Tongue (tissue), 2 donors: ENCODE data around the gene LGALS16. TPM values are rescaled to one million over a fixed set of nuclear protein-coding genes. Genes with fewer than 3 reads are reported as not detected.
A peak's percentile ranks its signal among the peaks of the same experiment; 100 is the strongest.
"Not testable (repeated sequence)": the region's sequence is repeated elsewhere in the genome, so short reads cannot be mapped to it uniquely, and the experiment has no call there.

ENCODE experiments used
- DNase-seq: peaks from one replicate; pipeline ENCODE4 v3.0.0-alpha.2; 2015
- total RNA-seq: library from RNA; depleted of rRNA; stranded (reverse); fragments of >200 nt; gene quantifications from one replicate; pipeline ENCODE4 v1.2.3, GENCODE V29; 2014

LGALS16 gene
- total RNA-seq, 1 donor from 2014 or later, result not detected

- peak; percentile 49 for DNase-seq
Observed at GRCh38 chr19:39677961-39678889, 22.5 kb downstream of the LGALS16 start.

GRCh38 chr19:39679056-39679790 is 23.5 kb downstream of the LGALS16 start:
- DNase-seq, result peak; percentile 56

GRCh38 chr19:39679791-39680168 is 24.1 kb downstream of the LGALS16 start:
- DNase-seq, result no peak

GRCh38 chr19:39680593-39680992 is 24.9 kb downstream of the LGALS16 start:
- DNase-seq, result no peak

- no peak for DNase-seq
Observed at GRCh38 chr19:39681416-39681815, 25.7 kb downstream of the LGALS16 start.

GRCh38 chr19:39684267-39684666 is 28.6 kb downstream of the LGALS16 start:
- DNase-seq, result no peak

- no peak for DNase-seq
Observed at GRCh38 chr19:39686739-39687138, 31.0 kb downstream of the LGALS16 start.

GRCh38 chr19:39688637-39689036 is 32.9 kb downstream of the LGALS16 start:
- not testable (repeated sequence) for DNase-seq

- DNase-seq, result no peak
Observed at GRCh38 chr19:39692166-39692565, 36.5 kb downstream of the LGALS16 start.

GRCh38 chr19:39692822-39693221 is 37.1 kb downstream of the LGALS16 start:
- no peak for DNase-seq

GRCh38 chr19:39695759-39696158 is 40.0 kb downstream of the LGALS16 start:
- DNase-seq, result no peak

GRCh38 chr19:39696387-39696786 is 40.7 kb downstream of the LGALS16 start:
- DNase-seq, result no peak

GRCh38 chr19:39698535-39698934 is 42.8 kb downstream of the LGALS16 start:
- DNase-seq, result no peak

GRCh38 chr19:39701291-39701690 is 45.6 kb downstream of the LGALS16 start:
- DNase-seq, result no peak

- DNase-seq, result no peak
Observed at GRCh38 chr19:39704181-39705044, 48.7 kb downstream of the LGALS16 start, which contains the start of gene LGALS14. TSS of gene LGALS14 (plus strand) at chr19:39704481. CDS start at chr19:39704529, 48 bp downstream.

GRCh38 chr19:39705578-39706188 is 50.0 kb downstream of the LGALS16 start:
- no peak for DNase-seq

GRCh38 chr19:39708594-39708993 is 52.9 kb downstream of the LGALS16 start:
- no peak for DNase-seq

- DNase-seq, result no peak
Observed at GRCh38 chr19:39709026-39709872, 53.5 kb downstream of the LGALS16 start.
